HG02852 (cell line): ENCODE results near the gene STAC.

ENCODE experiments used
- ATAC-seq: cut with Tn5 transposase; IDR thresholded peaks from one replicate; pipeline ENCODE4 v1.9.1; 2021; ENCODE audit warnings: mild to moderate bottlenecking, moderate library complexity; ENCODE audit not compliant: unreplicated experiment

STAC gene

DNA sequence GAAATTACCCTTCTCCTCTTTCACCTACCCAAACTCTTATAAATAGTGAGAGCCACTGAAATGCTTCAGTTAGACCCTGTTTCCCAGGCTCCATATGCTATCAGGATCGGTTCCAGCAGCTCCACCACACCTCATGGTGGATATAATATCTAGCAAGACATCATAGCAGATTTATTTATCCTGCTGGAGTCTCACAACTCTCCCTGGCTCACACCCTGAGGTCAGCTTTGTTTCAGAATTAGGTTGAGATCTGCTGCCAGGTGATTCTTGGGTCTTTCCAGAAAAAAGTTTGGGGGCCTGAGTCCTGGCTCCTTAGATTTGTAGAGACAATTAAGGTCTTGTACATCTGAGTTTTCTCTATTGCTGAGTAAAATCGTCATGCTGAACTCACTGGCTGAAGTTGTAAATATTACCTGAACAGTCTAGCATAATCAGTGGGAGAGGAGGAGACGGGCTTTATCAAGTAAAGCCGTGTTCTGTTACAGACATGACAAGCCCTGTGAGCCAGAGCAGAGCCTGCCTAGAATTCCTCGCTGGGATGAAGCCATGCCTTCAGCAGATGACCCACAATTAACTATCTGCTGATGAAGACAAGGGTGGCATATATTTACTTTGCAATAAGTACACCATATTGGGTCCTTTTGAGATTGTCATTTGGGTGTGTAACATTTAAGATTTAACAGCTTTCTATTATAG, 131.6 kb downstream of the STAC start:
- no peak for ATAC-seq

DNA sequence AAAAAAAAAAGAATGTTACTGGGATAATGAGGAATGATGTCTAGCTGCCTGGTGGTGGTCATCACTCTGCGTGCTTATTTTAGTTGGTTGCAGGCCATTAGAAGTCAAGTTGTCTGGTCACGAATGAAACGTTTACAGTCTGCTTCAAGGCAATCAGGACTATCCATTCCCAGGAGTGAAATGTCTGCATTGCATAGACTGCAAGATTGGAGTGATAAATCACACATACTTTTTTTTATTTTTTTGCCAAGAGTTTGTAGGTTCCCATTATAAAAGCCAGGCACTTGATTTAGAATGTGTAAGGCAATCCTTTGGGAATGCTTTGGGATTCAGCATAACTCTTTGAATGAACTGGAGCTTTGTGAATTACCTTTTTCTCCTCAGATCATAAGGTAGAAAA, 132.3 kb downstream of the STAC start:
- ATAC-seq: no peak

DNA sequence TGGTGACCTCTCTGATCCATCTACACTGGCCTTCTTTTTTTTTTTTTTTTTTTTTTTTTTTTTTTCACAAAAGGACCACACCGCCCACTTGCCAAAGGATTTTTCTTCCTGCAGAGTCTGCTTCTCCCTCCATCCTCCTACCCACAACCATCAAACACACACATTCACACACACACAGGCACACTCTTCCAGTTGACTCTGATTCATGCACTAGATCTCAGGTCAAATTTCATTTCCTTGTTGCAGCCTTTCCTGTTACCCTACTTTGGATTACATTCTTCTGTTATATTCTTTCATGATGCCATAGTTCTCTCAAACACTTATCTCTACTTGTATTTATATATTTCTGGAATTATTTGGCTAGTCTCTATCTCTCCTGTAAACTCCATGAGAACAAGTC, 133.9 kb downstream of the STAC start:
- ATAC-seq: no peak

DNA sequence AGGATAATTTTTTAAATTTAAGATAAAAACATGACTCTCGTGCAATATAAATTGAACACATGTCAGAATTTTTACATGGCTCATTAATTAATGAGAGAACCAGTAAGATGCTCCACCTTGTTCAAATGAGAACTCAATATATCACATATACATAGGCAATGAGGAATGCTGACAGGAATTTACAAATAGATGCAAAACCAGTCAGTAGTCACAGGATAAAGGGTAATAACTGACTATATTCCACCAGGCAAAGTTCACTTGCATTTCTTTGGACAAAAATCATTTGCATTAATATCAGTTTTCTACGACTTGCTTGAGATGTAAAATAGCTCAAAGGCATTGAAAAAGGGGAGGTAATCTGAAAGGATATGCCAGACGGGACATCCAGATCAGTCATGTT, 139.4 kb downstream of the STAC start:
- ATAC-seq: no peak

DNA sequence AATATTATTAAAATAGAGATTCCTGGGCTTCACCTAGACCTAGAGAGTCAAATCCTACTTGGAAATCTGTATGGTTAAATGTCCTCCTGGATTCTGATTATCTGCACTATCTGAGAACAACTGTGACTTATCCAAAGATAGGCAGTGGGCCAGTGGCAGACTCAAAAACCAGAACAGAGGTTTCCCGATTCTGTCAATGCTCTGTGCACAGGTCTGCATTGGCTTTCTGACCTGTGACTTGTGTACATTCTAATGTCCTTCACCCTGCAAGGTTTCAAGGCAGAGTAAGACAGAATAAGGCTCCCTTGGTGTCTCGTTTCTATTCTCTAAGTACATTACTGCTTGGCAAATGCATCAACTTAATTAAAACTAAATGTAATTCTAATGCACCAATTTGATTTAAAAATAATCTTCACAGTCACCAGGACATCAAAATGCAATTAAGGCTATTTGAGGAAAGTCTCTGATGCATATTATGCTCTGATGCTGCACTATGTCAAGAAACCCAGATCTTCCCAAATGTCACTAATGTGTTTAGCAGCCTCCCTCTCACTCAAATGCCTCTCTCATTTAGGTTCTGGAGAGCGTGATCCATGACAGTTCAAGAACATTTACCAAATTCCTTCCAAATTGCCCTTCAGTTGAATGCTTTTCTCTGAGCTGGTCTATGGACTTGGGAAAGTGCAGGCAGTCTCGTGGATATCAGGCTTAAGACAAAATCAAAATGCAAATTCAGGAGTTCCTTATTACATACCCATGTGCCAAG, 140.1 kb downstream of the STAC start:
- no peak for ATAC-seq

DNA sequence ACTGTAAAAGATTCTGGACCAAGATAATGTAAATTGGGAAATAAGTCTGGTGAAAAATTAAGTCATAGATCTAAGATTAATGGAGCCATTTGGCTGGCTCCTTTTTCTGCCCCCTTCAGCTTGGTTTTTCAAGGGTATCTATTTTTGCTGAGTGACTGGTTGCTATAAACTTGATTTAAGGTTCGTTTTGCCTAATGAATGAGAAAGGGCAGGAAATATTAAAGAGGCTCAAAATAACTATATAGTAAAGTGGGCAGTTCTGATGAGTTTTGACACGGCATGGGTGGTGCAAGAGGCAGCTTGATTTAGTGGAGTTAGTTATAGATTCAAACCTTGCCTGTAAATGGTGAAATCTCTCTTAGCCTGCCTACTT, 140.7 kb downstream of the STAC start:
- ATAC-seq: no peak

DNA sequence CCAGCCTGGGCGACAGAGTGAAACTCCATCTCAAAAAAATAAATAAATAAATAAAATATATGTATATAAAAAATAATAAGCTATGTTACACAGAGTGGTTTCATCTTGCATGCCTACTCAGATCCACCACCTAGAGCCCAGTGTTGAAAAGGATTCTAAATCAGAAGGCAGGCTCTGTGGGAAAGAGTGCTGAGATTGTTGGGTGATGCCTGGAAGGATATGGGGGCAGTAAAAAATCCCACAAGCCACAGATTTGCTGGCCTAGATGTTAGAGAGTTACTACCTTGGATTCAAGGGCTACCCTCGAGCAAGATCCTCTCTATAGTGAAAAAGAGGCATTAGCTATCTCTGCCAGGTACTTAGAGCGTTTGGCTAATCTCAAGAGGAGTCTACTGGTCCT, 144.3 kb downstream of the STAC start:
- ATAC-seq: no peak

DNA sequence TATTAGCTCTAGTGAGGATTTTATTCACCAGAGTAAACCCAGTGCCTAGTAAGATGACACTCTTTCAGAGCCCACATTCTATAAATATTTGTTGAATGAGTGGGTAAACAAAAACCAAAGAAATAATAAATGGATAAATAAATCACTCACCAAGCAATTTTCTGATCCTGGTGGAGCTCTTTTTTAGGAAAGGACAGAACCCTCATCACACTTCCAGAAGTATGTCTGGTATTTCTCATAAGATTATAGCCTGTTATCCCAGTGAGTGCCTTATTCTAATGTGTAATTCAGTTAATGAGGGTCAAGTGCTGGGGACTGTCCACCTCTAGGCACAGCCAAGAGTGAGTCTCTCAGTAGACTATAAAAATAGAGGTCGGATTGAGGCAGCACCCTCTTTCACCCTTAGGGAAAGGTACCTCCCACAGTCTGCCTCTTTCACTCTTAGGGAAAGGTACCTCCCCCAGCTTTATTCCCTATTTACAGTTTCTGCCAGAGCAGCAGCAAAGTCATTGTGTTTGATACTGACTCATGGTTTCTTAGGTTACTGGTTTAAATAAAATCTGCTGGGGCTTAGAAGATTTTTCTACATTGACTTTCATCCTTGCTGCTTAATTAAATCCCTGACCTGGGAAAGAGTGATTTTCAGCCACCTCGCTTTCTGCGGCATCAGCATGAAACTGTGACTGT, 145.0 kb downstream of the STAC start:
- ATAC-seq: no peak

DNA sequence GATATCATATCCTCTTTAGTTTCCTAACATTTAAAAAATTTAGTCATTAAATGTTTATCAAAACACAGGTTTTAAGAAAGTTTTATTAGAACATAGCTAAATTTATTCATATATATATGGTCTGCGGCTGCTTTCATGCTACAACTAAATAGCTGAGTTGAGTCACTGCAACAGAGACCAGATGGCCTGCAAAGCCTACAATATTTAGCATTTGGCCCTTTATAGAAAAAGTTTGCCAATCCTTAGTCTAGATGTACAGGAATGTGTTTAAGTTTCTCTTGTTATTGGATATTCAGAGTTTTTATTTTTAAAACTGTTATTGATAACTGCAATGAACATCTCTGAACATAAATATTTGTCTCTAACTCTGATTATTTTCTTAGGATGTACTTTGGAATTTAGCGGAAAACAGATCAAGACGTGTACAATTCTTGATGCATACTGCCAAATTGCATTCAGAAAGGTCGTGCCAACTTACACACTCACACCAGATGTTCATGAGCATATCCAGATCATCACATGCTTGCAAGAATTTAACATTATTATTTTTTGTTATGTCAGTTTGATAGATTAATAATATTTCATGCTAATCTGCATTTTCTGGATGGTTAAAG, 157.9 kb downstream of the STAC start:
- ATAC-seq: no peak

DNA sequence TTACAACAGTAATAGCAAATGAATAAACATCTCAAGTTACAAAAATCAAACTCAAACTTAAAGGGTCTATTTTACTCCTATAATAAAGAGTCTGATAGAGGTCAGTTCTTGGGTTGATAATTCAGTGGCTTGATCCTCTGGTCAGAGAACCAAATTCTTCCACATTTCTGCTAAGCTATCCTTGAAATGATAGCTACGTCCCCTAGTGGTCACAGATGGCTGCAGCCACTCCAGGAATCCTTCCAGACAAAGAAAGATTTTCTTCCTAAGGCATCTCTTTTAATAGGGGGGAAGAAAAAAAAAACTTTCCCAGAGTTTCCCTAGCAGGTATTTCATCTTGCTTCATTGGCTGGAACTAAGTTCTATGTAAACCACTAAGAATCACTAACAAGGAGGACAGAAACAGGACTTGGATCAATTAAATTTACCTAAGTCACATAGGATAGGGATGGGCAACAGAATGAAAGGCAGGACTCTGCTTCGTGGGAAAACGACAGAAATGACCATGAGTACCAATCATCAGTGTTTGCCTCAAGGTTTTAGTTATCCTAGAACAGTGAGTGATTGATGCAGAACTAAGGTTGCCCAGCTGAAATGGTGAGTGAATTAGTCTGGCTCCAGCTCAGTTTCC, 160.7 kb downstream of the STAC start:
- no peak for ATAC-seq

DNA sequence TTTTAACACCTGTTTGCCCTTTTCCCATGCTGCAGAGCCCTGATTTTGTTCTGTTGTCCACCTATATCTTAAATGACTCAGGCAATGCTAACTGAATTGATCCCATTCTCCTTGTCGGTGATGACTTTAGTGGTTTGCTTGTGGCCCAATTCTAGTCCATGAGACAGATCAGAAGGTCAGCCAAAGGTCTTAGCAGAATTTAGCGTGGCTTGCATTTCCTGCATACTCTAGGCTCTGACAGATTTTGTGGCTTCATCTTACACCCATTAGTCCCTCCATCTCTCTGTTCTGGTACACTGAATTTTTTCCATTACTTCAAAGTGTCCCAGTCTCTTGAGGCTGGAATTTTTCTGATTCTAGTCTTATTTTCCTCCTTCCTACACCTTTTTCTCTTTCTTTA, 161.9 kb downstream of the STAC start:
- no peak for ATAC-seq

DNA sequence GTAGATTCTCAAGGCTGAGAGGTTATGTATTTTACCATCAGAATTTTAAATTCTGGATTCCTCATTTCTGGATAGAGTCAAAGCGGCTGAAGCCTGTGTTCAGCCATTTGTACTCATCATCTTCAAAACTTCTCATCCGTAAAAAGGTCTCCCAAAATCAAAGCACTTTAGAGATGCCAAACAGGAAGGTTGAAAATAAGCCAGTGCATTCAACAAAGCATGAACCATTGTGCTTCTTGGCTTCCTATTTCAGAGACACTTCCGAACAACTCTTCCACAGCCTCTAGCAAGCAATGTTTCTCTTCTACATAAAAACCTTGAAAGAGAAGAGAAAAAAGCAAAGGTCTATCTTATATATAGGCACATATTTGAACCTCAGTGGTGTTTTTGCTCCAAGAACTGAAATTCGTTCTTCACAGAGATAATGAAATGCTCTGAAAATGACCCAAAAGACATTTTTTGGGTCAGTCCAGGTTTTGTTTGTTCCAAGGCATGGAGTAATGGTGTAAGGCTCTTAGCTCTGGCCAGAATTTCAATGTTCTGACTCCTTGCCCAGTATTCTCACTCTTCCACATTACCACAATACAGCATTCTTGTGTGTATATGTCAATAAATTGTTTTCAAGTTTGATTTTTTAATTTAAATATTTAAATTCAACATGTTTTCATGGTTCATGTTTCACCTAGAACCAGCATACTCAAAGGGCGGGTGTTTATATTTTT, 163.1 kb downstream of the STAC start:
- ATAC-seq: no peak

DNA sequence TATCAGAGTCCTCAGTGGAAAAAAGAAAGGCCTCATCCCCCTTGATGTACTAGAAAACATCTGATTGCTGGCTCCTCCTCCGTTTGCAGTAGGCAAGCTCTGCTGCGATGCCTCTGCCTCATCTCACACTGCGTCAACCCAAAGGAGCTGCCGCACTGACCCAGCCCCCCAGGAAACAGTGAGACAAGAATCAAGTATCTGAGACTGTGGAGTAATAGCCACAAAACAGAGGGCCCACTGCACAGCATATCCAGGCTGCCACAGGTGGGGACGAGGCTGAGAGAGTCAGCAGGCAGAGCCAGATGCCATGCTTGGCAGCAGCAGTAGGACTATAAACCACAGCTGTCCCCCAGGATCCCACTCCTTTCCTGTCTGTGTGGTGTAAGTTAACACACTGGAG, 165.9 kb downstream of the STAC start:
- no peak for ATAC-seq

DNA sequence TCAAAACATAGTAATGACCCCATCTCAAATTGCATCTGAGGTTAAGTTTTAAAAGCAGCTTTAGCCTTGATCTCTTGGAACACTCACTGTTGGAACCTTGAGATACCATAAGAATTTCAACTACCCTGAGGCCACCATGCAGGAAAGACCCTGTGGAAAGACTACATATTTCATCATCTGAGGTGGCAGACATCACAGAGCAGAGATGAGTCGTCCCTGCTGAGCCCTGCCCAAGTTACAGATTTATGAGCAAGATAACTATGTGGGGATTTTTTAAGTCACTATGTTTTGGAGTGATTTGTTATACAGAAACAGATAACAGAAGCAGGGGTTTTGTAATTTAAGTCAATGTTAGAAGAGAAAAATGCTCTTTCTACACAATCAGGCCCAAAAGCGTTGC, 168.4 kb downstream of the STAC start:
- ATAC-seq: no peak

DNA sequence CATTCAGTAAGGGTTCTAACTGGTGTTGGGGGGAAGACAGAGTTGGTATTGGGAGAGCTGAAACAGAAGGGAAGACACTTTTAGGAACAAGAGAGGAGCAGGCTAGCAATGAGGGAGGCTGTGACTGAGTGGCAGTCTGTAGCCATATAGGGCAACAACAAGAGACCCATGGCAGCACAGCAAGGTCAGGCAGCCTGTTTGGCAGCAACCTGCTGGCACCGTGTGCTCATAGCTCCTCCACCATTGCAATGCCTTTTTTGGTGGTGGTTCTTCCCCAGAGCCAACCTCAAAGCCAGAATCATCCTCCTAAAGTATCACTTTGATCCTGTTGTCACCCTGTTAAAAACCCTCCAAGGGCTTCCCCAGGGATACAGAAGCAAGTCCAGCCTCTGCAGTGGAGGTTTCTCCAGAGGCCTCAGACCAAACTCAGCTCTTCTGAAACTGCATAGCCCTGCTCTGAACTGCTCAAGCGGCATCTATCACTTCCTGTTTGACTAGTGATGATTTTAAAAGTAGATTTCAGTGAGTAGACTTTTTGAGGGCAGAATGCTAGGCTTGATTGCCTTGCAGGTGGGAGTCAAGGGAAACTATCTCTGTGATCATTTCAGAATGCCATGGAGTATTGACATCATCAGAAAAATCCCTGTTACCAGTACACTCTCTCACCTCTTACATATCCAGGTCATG, 176.9 kb downstream of the STAC start:
- peak; percentile 89 for ATAC-seq

DNA sequence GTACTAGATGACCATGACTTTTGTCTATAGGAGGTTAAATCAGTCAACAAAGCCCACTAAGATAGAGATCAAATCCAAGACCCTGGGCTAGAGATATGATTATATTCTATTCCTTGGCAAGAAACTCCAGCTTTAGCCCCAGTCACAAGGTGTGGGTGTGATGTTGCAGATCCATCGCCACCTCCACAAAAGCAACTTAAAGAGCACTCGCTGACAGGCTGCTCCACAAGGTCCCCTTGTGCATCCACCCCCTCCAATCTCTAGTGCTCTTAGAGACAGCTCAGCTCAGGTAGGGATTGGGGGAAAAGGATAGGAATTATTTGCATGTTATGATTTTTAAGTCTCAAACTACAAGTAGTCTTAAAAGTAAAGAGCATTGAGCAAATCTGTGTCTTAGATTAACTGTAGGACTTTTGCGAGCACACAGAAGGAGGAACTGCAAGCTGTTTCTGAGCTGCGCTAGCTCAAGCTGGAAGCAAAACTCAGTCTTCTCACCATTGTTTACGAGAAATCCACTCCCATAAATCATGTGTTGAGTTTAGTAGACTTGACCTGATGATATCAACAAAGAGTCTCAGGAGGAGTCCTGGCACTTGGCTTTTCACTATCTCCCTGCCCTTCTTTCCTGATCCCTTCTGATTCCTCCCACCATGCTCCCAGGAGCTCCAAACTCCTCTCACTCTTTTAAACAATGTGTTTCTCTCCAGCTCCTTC, 177.6 kb downstream of the STAC start:
- ATAC-seq: no peak

DNA sequence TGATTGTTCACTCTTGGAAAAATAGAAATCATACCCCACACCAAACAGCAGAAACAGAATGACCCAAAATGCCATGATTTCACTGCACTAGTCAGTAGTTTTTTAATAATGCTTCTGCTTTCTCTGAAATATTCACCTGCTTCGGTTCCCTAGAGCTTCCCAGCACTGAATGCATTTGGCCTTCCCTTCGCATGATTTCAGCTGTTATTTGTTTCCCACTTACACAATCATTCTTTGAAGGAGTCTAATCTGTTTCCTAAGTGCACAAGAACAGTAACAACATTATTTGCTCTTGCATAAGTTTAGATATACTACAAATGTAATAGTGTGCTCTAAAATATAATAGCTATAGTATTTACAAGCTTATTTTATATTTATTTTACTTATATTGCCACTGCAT, 178.7 kb downstream of the STAC start:
- ATAC-seq: no peak

DNA sequence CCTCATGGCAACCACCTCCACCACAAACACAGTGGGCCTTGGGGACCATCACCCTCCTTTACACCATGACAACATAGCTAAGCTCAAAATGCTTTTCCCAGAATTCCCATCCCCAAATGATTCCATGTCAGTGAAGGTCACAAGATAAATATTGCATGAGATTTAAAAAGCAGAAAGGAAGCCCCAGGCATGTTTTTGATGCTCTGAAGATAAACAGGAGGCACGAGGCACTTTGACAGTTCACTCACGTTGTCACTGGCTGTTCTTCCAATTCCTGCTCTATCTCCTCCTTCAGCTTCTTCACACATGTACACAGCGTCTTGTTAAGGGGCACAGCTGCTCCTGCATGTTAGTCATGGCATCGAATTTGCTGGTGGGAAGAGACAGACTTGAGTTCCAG, 180.4 kb downstream of the STAC start:
- ATAC-seq: no peak

DNA sequence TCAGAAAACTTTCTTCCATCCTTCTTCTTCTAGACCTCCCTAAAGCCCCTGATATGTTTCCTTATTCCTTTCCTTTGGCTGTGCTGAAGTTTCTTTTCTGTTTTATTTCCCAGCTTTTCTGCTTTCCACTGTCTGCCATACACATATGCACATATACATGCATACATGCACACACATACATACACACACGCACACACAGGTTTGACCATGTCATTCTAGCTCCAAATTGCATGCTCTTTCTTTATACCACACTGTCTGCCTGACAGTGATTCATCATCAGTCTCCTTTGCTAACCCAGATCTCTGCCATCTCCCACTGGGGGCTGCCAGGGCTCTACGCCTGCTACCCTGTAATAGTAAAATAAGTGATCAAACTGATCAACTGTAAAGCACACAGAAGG, 181.3 kb downstream of the STAC start:
- no peak for ATAC-seq
